HG03575 (cell line): ENCODE measurements around the gene ERCC1.

ENCODE experiments used
- ATAC-seq: cut with Tn5 transposase; IDR thresholded peaks from one replicate; pipeline ENCODE4 v1.9.1; 2021; ENCODE audit not compliant: unreplicated experiment, insufficient number of reproducible peaks, low FRiP score; ENCODE audit errors: extremely low read depth

ERCC1 gene

DNA sequence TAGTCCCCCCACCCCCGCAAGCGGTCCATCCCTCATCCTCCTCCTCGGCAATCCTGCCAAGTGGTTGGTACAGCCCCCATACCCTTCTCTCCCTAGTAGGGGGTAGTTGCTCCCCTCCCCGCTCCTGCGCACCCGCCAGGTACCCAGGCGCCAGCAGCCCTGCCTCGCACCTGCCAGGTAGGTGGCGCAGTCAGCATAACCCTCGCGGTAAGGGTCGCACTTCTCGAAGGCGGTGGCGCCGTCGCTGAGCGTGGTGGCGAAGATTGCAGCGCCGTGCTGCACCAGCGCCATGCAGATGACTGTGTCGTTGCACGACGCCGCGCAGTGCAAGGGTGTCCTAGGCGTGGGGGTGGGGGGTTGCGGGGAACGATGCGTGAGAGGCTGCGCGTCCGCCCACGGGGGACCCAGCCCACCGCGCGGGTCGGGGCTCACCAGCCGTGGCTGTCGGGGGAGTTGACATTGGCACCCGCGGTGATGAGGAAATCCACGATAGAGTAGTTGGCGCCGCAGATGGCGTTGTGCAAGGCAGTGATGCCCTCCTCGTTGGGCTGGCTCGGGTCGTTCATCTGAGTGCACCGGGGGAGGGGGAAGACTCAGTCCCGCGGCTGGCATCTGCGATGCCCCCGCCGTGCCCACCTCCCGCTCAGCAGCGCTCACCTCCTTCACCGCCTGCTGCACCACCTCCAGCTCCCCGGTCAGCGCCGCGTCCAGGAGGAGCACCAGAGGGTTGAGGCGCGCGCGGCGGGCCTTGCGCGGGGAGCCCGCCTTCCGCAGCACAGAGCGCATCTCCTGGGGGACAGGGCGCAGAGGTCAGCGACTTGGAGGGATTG, 38.1 kb downstream of the ERCC1 start:
- ATAC-seq, result no peak

DNA sequence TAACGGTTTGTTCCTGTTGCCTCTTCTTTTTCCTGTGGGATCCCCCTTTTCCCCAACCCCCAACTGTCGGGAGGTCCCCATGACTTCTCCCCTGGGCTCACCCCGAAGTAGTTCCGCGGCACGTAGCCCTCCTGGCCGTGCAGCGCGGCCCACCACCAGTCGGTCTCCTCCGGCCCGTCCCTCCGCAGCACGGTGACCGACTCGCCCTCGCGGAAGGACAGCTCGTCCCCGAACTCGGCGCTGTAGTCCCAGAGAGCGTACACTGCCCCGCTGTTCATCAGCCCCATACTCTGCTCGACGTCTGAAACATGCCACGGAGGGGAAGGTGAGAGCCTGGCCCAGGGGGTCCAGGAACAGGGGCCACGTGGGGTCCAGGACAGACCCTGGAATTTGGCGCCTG, 41.3 kb downstream of the ERCC1 start:
- no peak for ATAC-seq

- ATAC-seq, result no peak
These were observed 43.6 kb downstream of the ERCC1 start for GRCh38 chr19:45380107-45380506.

DNA sequence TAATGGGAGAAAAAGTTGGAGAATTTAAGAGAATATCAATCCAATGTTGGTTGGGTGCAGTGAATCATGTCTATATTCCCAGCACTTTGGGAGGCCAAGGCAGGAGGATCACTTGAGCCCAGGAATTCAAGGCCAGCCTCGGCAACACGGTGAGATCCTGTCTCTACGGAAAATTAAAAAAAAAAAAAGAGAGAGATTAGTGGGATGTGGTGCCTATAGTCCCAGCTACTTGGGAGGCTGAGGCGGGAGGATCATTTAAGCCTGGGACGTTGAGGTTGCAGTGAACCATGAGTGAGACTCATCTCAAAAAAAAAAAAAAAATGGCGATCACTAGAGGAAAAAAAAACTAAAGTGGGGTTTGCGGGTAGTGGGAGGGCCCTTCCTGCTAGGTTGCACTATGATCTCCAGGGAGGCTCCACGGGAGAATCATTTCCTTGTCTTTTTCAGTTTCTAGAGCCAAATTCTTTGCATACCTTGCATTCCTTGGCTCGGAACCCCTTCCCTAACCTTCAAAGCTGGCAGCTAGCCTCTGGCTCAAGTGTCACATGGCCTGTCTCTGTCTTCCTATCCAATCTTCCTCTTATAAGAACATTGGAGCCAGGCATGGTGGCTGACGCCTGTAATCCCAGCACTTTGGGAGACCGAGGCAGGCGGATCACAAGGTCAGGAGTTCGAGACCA, 47.5 kb downstream of the ERCC1 start:
- no peak for ATAC-seq

DNA sequence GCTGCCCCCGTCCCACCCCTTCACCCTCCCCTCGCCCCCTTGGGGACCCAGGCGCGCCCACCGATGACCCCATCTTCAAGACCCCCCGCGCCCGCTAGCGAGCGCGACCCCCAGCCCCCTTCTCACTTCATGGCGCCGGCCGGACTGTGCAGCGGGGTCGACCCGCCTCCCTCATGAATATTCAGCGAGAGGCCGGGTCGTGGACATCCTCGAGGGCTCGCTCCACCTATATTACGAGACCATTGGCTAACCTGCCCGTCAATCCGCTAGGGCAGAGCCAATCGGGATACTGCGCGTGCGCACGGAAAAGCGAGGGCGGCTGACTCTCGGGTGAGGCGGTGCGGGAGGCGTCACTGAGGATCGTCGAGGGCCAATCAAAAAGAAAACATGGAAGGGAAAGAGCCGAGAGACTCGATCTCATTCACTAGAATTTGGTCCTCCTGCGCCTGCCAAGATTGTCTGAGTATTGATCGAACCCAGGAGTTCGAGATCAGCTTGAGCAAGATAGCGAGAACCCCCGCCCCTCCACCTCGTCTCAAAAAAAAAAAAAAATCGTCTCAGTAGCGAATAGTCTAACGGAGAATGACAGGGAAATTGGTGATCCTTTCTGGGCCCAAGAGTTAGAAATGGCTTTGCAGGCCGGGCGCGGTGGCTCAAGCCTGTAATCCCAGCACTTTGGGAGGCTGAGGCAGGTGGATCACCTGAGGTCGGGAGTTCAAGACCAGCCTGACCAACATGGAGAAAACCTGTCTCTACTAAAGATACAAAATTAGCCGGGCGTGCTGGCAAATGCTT, 53.1 kb downstream of the ERCC1 start, which contains the start of gene ERCC2:
TSS of gene ERCC2 (minus strand) at position 164 of the 795 bp plus-strand sequence. CDS start at position 131, 33 bp downstream.
- ATAC-seq, result no peak

GRCh38 chr19:45368737-45369340, 54.9 kb downstream of the ERCC1 start:
- no peak for ATAC-seq

- no peak for ATAC-seq
These were observed 55.6 kb downstream of the ERCC1 start for GRCh38 chr19:45368127-45368526.

GRCh38 chr19:45364696-45365095, 59.0 kb downstream of the ERCC1 start:
- no peak for ATAC-seq

DNA sequence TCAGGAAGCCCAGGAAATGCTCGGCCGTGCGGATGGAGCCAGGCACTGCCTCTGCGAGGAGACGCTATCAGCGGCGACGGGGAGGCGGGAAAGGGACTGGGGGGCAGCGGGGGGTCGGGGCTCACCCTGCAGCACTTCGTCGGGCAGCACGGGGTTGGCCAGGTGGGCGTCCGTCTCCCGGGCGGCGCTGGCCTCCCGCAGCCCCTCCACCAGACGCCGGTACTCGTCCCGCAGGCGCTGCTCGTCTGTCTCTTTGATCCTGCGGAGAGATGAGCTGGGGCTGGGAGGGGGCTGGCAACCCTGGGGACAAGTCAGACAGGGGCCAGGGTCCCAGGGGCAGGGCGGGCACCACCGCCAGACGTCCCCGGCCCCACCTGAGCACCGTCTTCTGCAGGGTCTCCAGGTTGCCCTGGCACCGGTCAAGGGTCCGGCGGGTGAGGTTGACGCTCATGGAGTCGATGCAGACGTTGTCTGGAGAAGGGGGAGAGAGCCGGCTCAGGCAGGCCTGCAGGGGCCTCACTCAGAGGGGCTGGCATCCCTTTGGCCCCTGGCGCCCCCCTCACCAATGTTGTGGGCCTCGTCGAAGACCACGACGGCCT, 59.8 kb downstream of the ERCC1 start:
- ATAC-seq, result no peak

DNA sequence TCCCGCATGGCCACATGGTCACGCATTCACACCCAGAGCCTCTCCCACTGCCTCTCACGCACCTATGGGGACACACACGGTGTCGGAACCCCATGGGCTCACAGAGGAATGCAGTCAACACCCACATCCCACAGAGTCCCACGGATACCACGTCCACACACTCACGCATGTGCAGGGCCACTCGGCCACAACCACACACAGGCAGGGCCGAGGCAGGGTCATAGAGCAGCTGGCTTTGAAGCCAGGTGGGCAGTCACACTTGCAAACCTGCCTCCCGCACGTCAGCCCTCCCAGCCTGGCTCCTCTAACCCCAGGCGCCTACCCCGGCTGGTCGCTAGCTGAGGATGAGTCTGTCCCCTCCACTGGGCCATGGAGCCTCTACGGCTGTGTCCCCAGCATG, 61.4 kb downstream of the ERCC1 start:
- ATAC-seq, result no peak

DNA sequence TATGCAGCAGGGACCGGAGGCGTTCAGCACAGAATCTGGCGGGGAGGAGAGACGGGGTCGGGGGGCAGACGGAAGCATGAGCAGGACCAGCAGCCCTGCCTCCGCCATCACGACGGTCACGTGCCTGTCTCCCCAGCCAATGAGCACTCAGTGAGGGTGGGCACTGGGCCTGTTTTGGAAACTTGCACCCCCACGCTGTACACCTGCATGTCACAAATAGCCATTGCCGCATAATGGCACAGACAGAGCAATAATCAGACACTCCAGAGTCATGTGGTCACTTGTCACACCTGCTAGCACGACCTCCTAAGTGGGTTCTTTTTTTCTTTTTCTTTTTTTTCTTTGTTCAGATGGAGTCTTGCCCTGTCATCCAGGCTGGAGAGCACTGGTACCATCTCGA, 62.1 kb downstream of the ERCC1 start:
- no peak for ATAC-seq

DNA sequence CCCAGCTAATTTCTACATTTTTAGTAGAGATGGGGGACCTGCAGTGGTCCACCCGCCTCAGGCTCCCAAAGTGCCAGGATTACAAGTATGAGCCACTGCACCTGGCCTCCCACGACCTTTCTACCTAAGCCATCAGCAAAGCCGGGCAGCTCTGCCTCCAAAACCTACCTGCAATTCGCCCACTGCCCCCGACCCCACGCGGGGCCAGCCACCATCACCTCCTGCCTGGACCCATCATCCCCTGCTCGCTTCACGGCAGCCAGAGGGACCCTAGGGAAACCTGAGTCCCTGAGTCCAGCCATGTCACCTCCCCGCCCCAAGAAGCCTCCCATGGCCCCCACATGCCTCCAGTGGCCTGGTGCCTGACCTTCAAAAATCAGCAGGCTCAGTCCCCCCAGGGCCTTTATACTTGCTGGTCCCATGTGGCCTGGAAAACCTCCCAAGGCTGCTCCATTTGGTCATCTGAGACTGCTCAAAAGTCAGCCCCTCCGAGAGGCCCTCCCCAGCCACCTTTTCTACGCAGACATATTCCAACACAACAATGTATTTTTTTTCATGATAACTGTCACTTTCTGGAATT, 65.4 kb downstream of the ERCC1 start:
- ATAC-seq, result no peak

GRCh38 chr19:45357445-45357783, 66.3 kb downstream of the ERCC1 start:
- ATAC-seq, result no peak
